KMS-11 (cell line): Measurements from ENCODE around the gene USP15.
"Not testable (repeated sequence)": the region's sequence is repeated elsewhere in the genome, so short reads cannot be mapped to it uniquely, and the experiment has no call there.

Experiments used
- H2AFZ ChIP-seq: fragments of 200-600 bp; sonication (generic); 2 replicates; pipeline ENCODE4 v1.6.1; 2016; ENCODE audit warnings: antibody characterized with exemption, mixed run types, low read depth
- H3K27ac ChIP-seq: fragments of 200-600 bp; sonication (generic); 2 replicates; pipeline ENCODE4 v1.6.1; 2016; ENCODE audit warnings: mild to moderate bottlenecking, mixed run types
- H3K27me3 ChIP-seq: fragments of 200-600 bp; sonication (generic); 2 replicates; pipeline ENCODE4 v1.6.1; 2017; ENCODE audit warnings: mild to moderate bottlenecking, low read depth, mixed run types, moderate library complexity; ENCODE audit not compliant: insufficient read depth
- H3K36me3 ChIP-seq: fragments of 200-600 bp; sonication (generic); 2 replicates; pipeline ENCODE4 v1.6.1; 2017; ENCODE audit warnings: mild to moderate bottlenecking, mixed run types; ENCODE audit not compliant: insufficient read depth
- H3K4me1 ChIP-seq: fragments of 200-600 bp; sonication (generic); 2 replicates; pipeline ENCODE4 v1.6.1; 2016; ENCODE audit warnings: mild to moderate bottlenecking, low read depth, mixed run types; ENCODE audit not compliant: poor library complexity, severe bottlenecking
- H3K4me2 ChIP-seq: fragments of 200-600 bp; sonication (generic); 2 replicates; pipeline ENCODE4 v1.7.0; 2016; ENCODE audit warnings: mild to moderate bottlenecking, mixed run types
- H3K4me3 ChIP-seq: fragments of 200-600 bp; sonication (generic); IDR thresholded peaks from 2 replicates; pipeline ENCODE4 v1.6.1; 2017; ENCODE audit warnings: low read depth, low read length, mixed read lengths; ENCODE audit not compliant: insufficient read depth
- H3K79me2 ChIP-seq: fragments of 200-600 bp; sonication (generic); 2 replicates; pipeline ENCODE4 v1.6.1; 2016; ENCODE audit warnings: low read depth, mixed run types; ENCODE audit not compliant: insufficient read depth
- H3K9ac ChIP-seq: fragments of 200-600 bp; sonication (generic); 2 replicates; pipeline ENCODE4 v1.6.1; 2016; ENCODE audit warnings: mild to moderate bottlenecking, mixed run types
- H4K20me1 ChIP-seq: fragments of 200-600 bp; sonication (generic); 2 replicates; pipeline ENCODE4 v1.6.1; 2016; ENCODE audit warnings: mild to moderate bottlenecking, mixed run types; ENCODE audit not compliant: insufficient read depth
- TF ChIP-seq, protein P1 (sequence below): fragments of 200-600 bp; sonication (generic); conservative IDR thresholded peaks from 2 replicates; pipeline ENCODE4 v1.6.1; 2017; ENCODE audit warnings: low read depth, mild to moderate bottlenecking, antibody characterized with exemption, low read length, moderate library complexity, mixed read lengths

The USP15 gene

DNA sequence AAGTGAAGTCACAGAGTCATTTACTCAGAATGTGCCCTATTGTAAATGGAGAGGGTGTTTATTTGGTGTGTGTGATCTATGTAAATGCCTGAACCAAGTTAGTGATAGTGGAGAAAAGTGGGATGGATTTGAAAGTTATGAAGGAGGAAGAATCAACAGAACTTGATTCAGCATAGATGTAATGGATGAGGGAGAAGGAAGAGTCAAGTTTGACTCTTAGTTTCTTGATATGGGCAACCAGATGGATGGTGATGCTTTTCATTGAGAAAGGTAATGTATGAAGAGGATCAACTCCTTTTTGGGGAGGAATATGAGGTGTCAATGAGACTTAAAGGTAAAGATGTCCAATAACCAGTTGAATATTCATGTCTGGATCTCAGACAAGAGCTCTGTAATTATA, 199.8 kb downstream of the USP15 start:
- H3K4me2 ChIP-seq = no peak overlapping the region
- no peaks in the 10 kb centered on the region for H3K79me2 ChIP-seq
- no peak overlapping the region for H2AFZ ChIP-seq
- H3K9ac ChIP-seq = no peak overlapping the region
- no peak overlapping the region for H3K27ac ChIP-seq
- H3K27me3 ChIP-seq = no peaks in the 10 kb centered on the region
- no peaks in the 10 kb centered on the region for H3K4me1 ChIP-seq
- no peaks in the 10 kb centered on the region for H4K20me1 ChIP-seq
- H3K4me3 ChIP-seq = no peak overlapping the region
- TF ChIP-seq, protein P1, sequence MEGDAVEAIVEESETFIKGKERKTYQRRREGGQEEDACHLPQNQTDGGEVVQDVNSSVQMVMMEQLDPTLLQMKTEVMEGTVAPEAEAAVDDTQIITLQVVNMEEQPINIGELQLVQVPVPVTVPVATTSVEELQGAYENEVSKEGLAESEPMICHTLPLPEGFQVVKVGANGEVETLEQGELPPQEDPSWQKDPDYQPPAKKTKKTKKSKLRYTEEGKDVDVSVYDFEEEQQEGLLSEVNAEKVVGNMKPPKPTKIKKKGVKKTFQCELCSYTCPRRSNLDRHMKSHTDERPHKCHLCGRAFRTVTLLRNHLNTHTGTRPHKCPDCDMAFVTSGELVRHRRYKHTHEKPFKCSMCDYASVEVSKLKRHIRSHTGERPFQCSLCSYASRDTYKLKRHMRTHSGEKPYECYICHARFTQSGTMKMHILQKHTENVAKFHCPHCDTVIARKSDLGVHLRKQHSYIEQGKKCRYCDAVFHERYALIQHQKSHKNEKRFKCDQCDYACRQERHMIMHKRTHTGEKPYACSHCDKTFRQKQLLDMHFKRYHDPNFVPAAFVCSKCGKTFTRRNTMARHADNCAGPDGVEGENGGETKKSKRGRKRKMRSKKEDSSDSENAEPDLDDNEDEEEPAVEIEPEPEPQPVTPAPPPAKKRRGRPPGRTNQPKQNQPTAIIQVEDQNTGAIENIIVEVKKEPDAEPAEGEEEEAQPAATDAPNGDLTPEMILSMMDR = no peak
- H3K36me3 ChIP-seq = no peaks in the 10 kb centered on the region

GRCh38 chr12:62461171-62461837, 201.1 kb downstream of the USP15 start:
- not testable (repeated sequence) for H3K27me3 ChIP-seq, H3K4me3 ChIP-seq, H3K27ac ChIP-seq, H2AFZ ChIP-seq, H3K4me1 ChIP-seq, H3K36me3 ChIP-seq, H3K79me2 ChIP-seq, H3K9ac ChIP-seq, H3K4me2 ChIP-seq, H4K20me1 ChIP-seq

GRCh38 chr12:62463252-62463651, 203.0 kb downstream of the USP15 start:
- H3K4me2 ChIP-seq, H3K27me3 ChIP-seq, H3K4me3 ChIP-seq, H3K36me3 ChIP-seq, H3K27ac ChIP-seq, H4K20me1 ChIP-seq, H2AFZ ChIP-seq, H3K9ac ChIP-seq: not testable (repeated sequence)
- Histone ChIP-seq H3K79me2 (peaks cover 17% of the 10 kb centered on the region), H3K4me1 (peaks cover 12% of the 10 kb centered on the region)
